Measurements from ENCODE around the gene C1QTNF2.
"Not testable (repeated sequence)": the region's sequence is repeated elsewhere in the genome, so short reads cannot be mapped to it uniquely, and the experiment has no call there.

C1QTNF2 gene

DNA sequence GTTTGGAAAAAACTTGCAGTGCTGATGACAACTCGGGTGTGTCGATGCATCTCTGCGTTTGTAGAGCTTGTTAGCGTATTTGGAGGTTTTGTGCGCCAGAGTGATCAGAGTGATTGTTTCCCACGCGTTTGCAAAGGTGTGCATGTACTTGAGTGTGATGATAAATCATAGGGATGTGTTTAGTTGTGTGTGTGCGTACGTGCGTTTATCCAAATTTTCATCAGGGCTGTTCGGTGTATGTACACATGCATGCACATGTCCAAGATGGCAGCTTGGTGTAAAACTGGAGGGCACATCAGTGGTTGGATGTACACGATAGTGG is 248 bp upstream of the C1QTNF2 start:
- DNase-seq: no peak

DNA sequence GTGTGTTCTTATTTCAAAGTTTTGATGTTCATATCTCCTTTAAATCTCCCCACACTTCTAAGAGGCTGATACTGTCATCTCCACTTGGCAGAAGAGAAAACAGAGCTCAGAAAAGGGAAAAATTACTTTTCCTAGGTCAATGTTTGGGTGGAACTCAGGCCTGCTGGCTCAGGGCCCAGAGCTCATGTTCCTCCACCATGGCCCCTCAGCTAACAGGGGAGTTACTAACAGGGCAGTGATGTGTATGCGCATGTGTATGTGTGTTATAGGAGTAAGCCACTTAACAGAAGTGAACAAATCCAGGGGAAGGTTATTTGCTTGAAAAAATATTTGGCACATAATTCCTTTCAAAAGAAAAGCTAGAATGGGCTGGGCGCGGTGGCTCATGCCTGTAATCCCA is 2.5 kb downstream of the C1QTNF2 start:
- DNase-seq: no peak

DNA sequence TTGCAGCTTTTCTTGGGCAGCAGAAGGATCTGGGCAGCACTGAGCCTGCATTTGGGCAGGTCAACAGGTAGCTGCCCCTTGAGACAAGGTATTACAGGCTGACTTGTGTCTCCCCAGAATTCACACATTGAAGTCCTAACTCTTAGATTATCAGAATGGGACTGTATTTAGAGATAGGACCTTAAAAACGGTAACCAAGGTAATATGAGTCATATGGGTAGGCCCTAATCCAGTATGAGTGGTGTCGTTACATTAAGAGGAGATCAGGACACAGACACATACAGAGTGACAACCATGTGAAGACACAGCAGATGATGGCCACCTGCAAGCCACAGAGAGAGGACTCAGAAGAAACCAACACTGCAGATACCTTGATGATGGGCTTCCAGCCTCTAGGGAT is 3.2 kb downstream of the C1QTNF2 start:
- no peak for DNase-seq

DNA sequence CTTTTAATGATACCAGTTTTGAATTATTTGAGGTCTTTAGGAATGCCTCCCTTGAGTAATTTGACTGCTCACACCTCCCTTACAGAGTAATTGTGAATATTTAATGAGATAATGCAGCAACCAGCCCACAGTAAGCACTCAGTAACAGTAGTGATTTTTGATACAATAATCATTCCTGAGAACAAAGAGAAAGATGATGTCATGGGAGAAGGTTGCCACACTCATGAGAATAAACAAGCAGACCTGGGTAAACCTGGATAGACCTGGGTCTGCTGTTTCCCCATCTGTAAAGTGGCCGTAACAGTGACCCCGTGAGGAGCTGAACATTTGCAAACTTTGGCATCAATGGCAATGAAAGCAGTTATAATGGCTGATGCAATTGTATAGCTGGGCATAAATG is 4.2 kb downstream of the C1QTNF2 start:
- no peak for DNase-seq

DNA sequence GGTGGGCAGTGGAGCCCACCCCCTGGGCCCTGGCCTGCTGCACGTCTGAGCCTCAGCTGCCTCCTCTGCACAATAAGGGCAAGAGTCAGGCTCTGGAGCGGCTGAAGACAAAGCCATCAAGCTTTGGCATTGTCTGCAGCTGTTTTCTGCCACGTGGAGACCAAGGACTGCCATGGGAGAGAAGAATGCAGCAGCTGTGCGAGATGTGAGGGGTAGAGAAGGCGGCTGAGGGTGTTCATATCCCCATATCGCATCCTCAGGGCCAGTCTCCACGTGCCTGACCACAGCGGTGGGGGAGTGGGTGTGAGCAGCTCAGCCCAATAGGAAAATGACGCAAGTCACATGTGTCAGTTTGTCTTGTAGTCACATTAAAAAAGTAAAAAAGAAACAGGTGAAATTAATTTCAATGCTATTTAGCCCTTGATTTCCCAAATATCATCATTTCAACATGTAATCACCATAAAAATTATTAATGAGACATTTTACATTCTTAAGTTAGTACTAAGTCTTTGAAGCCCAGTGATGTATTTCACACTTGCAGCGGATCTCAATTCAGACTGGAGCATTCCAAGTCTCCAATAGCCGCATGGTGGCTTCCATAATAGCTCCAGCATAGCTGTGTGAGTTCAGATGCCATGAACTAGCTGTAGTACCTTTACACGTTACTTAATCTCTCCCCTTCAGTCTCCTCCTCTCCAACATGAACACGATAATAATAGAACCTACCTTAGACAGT is 6.6 kb downstream of the C1QTNF2 start:
- DNase-seq: no peak

DNA sequence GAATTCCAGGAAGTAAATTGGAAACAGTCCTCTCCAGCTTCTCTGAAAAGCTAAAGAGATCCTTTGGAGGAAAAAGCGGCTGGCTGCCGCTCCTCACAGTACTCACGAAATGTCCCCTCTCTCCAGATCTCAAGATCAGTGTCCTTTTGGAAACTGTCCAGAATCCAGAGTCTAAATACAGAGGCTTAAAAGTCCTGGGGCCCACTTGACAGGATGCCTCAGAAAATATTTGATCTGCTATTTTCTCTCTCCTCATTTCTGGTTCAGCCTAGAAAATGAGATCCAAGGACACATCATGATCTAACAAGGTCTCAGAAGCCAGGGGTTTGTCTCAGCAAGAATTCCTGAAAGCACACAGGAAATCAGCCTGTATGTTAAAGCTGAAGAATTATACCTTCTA is 7.2 kb downstream of the C1QTNF2 start:
- DNase-seq: no peak

DNA sequence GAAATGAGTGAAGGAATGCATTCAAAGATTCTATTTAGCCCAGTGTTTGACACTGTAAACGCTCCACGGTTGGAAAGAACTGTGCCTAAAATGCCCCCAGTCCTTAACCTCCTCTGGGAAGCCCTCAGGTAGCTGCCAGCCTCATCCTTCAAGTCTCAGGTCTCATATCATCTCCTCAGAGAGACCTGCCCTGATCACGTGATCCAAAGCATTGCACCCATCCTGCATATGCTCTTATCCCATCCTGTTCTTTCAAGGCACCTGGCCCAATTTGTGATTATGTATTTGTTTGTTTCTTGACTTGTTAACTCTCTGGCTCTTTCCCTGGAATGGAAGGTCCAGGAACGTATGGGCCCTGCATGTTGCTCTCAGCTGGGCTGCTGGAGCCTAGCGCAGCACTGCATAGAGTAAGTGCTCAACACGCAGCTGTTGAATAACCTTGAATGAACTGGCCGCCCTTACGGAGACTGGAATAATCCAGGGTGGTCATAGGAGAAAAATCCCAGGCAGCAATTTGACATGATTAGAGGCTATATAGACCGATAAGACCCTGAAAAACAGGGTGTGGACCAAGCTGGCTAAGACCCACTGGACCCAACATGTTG is 8.7 kb downstream of the C1QTNF2 start:
- DNase-seq: no peak

DNA sequence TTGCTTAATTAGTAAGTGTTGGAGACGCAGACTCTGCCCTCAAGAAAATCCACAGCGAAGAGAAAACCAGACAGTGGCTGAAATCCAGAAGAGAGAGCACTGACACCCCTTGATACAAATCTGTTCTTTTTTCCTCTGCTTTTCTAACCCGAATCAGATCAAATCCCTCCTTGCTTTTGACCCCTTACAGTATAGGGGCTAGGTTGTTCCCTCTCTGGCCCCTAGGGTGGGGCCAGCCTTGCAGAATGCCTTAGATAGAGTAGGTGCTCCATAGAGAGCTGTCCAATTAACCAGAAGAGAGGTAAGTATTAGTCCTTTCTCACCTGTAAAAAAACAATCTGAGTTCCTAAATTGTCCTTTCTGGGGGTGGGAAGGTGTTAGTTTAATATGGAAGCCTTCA is 10.1 kb downstream of the C1QTNF2 start:
- DNase-seq: no peak

DNA sequence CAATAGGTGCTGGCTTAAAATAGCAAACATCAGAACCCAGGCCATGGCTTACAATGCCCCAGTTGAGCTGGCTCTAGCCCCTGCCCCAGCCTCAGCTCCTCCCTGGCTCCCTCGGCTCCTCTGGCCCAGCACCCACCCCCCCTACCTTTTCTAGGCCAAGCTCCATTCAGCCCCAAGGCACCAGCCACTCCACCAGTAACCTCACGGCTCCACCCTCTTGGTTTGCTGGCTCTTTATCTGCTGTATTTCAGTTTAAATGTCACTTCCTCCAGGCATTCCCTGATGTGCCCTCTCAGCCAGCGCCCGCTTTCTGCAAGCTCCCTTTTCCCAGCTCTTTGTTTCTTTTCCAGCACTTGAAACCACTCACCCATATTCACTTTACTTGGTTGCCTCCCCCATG is 10.6 kb downstream of the C1QTNF2 start:
- no peak for DNase-seq

DNA sequence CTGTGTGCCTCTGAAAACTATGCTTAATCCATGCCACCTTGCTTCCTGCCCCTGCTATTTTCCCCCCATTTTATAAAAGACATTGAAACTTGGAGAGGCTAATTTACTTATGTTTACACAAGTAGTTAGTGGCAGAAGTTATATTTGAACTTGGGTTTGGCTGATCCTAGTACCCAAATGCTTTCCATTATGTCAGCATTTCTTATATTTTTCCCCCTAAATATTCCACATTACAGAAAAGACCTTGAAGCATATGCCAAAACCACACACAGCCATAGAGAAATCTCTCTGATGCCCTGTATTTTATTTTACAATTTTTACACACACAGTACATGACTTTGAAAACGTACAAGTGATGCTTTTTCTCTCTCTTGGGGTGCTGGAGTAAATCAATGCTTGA is 11.2 kb downstream of the C1QTNF2 start:
- no peak for DNase-seq

DNA sequence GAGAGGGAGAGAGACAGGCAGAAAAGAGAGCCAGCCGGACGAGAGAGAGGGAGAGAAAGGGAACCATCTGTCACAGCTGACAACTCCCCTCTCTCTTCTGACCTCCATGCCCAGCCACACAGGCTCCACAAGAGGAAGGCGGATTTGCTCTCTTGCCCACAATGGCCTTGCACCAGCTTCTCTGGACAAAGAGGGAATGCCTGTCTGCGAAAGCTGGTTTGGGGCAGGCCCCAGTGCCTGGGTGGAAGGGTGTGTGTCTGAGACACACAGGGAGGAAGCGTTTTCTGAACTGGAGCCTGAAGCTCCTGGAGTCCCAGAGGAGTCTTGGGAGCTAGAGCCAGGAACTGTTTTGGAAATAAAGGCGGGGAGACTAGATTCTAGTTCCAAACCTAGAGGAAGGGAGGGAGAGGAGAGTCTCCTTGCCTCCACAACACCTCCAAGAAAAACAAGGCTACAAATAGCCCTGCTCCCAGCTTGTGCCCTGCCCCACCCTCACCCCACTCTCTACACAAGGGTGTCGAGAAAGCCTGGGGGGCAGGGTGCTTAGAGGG is 12.5 kb downstream of the C1QTNF2 start:
- no peak for DNase-seq

DNA sequence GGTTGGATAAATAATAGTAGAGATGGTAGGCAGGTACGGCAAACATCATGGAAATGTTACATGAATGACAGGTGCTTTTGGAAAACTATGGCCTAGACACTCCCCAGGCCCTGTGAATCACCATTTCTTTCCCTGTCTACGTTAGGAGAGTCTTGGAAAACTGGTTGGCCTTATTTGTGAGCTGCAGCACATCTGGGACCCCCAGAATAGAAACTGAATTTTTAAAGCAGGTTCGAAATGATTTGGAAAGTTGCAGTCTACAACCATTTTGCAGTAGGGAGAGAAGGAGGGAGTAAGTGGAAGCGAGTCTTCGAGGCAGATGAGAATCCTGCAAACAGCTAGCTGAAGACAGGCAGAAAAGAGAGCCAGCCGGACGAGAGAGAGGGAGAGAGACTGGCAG is 13.0 kb downstream of the C1QTNF2 start:
- no peak for DNase-seq

DNA sequence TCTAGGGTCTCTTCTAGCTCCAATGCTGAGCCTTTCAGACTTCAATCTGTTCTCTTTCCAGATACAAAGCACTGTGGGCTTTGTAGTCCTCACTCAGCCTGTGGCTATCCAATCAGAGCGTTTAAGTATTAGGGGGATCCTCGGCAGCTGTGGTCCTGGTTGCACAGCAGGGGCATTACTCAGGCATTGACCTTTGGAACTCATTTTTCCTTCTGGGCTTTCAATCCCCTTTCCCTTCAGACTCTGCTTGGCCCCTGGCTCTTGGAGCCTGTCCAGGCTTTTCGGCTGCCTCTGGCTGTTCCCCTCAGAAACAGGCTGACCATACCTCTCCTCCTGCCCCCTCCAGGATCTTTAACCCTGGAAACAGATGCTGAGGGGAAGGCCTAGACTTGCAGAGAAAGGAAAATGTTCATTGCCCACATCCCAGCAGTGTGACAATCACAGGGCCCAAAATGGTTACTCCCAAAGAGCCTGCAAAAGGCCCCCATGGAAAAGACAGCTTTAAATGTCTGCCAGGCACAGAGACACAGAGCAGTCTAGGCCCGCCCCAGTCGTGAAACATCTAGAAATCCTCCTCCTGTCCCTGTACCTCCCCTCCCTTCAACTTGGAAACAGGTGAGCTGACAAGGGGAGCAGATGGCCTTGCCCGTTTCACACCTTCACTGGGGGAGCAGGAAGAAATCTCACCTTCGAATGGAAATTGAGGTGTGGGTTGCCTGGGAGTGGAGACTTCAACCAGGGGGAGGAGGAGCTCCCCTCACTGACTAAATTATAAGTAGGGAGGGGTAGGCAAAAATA is 13.7 kb downstream of the C1QTNF2 start:
- no peak for DNase-seq

DNA sequence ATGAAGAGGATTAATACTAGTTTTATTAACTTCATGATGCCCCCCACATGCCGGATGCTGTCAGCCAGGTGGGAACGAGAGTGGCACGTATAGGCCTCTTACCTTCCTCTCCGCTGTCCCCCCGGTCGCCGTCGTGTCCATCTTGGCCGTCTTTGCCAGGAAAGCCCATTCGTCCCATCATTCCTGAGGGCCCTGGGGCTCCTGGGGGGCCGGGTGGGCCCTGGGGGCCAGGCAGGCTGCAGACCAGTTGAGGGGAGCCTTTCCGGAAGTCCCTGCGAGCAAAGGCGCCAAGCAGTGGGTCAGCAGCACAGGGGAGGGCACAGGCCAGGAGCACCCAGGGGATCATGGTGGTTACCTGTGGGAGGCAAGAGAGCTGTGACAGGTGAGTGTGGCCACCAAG is 15.8 kb downstream of the C1QTNF2 start:
- no peak for DNase-seq

DNA sequence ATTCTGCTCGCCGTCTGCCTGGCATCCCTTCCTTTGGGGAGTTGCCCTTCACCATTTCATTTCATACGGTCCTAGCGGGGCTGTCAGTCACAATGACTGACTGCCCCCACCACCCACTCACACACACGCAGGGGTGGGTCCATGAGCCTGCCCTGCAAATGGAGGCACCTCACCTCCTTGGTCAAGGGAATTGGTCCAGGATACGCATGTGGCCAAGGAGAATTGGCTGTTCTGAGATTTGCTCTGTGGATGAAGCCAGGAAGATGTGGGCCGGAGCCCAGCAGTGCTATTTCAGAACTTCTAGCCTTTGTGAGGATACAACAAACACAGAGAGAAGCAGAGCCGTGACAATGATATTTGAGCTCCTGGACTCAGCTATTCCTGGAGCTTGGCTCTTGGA is 17.0 kb downstream of the C1QTNF2 start:
- DNase-seq: no peak

DNA sequence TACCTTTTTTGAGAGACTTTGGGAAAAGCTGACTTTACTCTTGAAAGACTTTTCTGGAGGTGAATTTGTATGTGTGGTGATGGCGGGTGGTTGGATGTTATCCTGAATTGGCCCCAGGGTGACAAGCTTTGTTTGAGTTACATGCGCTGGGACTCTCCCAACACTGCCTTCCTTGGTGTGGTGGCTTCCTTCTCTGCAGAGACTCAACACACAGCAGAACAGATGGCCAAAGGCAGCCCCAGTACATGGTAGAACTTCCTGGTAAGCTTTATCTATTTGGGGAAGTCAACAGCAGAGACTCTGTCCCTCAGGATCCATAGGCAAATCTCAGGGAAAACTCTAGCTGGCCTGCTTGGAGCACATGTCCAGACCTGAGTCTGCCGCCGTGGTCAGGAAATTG is 18.1 kb downstream of the C1QTNF2 start:
- no peak for DNase-seq

DNA sequence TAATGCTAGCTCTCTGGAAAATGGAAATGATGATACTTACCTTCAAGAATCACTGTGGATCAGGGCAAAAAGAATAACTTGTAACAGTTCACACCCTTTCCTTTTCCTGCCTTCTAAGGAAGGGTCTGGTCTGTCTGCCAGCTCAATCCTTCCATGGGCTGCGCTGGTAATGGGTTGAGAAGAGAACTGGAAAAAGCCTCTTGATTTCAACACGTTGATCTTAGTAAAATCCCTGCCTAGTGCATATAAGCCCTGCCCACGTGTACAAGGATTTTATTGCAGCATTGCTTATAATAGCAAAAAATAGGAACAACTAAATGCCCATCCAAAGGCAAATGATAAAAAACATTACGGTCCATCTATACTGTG is 20.5 kb downstream of the C1QTNF2 start:
- no peak for DNase-seq

DNA sequence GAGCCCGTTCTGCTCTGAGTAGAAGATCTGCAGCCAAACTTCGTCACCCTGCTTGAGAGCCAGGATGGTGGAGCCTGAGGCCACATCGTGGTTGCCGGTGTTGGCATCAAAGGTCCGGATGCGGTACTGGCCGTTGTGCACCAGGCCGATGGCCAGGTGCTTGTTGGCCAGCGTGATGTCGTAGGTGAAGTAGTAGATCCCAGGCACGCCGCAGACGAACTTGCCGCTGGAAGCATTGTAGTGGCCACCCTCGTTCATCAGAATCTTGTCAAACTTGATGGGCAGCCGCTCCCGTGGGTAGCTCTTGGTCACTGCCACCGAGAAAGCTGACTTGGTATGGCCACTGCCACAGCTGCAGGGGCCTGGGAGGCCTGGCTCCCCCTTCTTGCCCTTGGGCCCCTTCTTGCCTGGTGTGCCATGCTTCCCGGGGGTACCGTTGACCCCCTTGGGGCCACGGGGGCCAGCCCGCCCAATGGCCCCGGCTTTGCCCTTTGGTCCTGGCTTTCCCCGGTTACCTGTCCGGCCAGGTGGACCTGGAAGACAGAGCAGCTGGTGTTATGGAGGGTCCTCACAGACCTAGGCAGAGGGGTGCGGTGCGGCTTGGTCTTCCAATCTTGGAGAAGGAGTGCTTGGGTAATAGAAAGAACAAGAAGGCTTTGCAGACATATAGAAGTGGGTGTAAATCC is 21.0 kb downstream of the C1QTNF2 start:
- DNase-seq: no peak

DNA sequence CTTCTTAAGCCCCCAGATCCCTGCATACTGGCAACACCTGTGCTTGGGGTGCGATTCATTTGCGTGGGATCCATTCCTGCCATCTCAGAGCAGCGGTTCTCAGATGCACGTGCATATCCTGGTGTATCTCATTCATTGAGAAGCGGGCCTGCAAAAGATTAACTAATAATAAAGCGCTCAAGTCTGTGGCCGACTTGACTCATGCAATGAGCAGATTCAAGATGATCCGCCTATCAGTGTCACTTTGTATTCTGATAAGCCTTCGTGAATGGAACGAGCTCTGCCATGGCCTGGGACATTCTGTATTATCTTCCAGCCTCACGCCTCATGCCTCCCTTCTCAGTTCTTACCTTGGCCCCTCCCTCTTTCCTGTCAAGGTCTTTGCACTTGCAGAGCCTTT is 22.3 kb downstream of the C1QTNF2 start:
- no peak for DNase-seq

DNA sequence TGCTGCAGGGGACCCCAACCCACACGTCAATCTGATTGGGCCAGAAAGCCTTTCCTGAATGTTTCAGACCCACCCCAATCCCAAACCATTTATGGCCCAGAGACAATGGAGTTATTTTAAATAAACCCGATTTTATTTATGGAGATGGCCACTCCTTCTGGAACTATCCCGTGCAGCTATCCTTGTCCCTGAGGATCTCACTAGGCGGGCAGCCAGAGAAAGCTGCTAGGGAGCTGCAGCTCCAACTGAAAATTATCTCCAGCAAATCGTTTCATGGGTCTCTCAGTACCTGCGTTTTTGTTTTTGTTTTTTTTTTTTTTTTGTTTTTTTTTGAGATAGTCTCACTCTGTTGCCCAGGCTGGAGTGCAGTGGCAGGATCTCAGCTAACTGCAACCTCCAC is 23.0 kb downstream of the C1QTNF2 start:
- no peak for DNase-seq

DNA sequence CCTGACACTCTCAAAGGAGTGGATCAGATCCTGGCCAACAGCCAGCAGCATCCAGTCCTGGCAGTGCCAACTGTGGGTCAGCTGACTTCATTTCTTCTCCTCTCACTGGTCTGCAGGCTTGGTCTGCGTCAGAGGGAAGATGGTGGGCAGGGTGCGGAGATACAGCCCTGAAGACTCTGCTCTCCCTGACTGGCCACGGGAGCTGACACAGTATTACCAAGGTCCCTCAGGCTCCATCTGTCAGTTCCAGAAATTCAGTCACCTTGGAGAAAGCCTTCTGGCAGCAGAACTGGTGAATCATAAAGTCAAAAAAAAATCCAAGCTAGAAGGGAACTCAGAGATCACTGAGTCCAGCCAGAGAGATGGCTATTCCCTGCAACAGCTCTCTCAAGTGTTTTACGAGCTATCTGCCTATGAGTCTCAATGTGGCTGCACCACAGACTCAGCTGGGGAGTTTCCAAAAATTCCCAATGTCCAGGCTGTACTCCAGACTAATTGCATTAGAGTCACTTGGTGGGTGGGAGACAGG is 27.9 kb downstream of the C1QTNF2 start:
- no peak for DNase-seq

DNA sequence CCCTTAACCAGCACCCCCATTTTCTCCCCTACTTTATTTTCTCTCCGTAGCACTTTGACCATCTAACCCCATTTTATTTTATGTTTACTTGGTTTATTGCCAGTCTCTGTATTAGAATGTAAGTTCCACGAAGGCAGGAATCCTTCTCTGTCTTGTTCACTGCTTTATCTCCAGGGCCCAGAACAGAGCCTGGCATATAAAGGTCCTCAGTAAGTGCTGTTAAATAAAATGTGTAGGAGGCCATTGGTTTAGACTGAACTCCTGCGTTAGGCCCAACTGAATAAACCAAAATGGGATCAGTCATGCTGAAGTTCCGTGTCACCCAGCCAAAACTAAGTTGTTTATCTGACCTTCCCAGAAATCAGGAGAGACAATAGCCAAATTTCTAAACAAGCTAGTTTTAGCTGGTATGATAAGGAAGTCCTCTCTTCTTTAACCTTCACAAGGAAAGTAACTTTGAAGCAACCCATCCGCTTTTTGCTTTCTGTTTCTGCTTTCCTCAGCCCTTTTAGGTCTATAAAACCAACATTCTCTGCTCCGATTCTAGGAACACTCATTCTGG is 29.0 kb downstream of the C1QTNF2 start:
- DNase-seq: no peak

DNA sequence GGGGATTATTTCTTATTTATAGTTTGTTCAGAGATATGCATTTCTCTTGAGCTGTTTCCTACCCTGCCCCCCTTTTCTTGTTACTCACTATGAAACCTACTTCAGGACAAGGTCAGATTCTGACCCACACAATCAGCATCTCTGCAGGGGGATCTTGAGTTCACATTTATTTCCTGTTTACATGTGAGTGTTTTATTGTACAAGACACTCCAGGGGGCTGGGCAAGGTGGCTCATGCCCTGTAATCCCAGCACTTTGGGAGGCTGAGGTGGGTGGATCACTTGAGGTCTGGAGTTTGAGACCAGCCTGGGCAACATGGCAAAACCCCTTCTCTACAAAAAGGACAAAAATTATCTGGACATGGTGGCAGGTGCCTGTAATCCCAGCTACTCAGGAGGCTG is 29.9 kb downstream of the C1QTNF2 start:
- DNase-seq: not testable (repeated sequence)

Data from NCI-H510A treated with DMSO at 0.1 percent for 48 hours (cell line).